Pancreas (tissue), 10 donors: Measurements from ENCODE around the gene HECTD2. TPM values are rescaled to one million over a fixed set of nuclear protein-coding genes. Genes with fewer than 3 reads are reported as not detected.
A peak's percentile ranks its signal among the peaks of the same experiment; 100 is the strongest.

ENCODE experiments used
- ATAC-seq, 4 donors: fragments of 200-7000 bp; cut with Tn5 transposase; one replicate each; pipeline versions ENCODE4 v1.8.0 to v1.9.1; 2020; ENCODE audit warnings: mild to moderate bottlenecking in 4 of 4, moderate library complexity in 4 of 4
- DNase-seq, 6 donors: peaks; one replicate each; pipeline ENCODE4 v3.0.0-alpha.2; 2020
- FAIRE-seq: peaks from 2 replicates; lab custom pipeline; 2012; peaks lifted over from hg19 to GRCh38; lab: Jason Lieb, UNC
- H3K27ac ChIP-seq, 4 donors: fragments of 200-600 bp; sonication (generic); 1 replicate in 3 of 4; 2 replicates in 1 of 4; pipeline versions ENCODE4 v1.5.0 to v1.8.0; 2020
- H3K27me3 ChIP-seq, 4 donors: fragments of 200-600 bp; one replicate each; pipeline ENCODE4 v1.8.0; 2021
- H3K36me3 ChIP-seq, 3 donors: fragments of 200-600 bp; sonication (generic) in 1 of 3; one replicate each; pipeline versions ENCODE4 v1.5.0 to v1.8.0; 2020 to 2021
- H3K4me1 ChIP-seq, 3 donors: fragments of 200-600 bp; one replicate each; pipeline ENCODE4 v1.8.0; 2021
- H3K4me3 ChIP-seq, 4 donors: fragments of 200-600 bp; sonication (generic) in 2 of 4; one replicate each; pipeline versions ENCODE4 v1.5.0 to v1.8.0; 2020 to 2021
- H3K9me3 ChIP-seq, 4 donors: fragments of 200-600 bp; one replicate each; pipeline ENCODE4 v1.8.0; 2021
- CTCF ChIP-seq, 4 donors: fragments of 200-600 bp; sonication (generic) in 3 of 4; IDR thresholded peaks; one replicate each; pipeline versions ENCODE4 v1.5.0 to v1.8.0; 2021; ENCODE audit warnings: antibody characterized with exemption in 4 of 4
- WGBS, 2 donors: extraction: QIAGEN DNeasy Blood & Tissue Kit; methylation state at CpG; one replicate each; pipeline ENCODE4 v1.1.7; 2013; 5-methylcytosine and 5-hydroxymethylcytosine counted together
- intact Hi-C, 3 donors: fragments of 100-400 bp; cut with DNase I; formaldehyde crosslinking; loops; one replicate each; pipeline versions ENCODE4 v1.11.1 to v1.14.2; 2022
- polyA plus RNA-seq, 2 donors: library from polyadenylated mRNA; stranded (reverse); fragments of 200-250 nt; gene quantifications; one replicate each; pipeline ENCODE4 v1.2.3, GENCODE V29; 2013
- total RNA-seq, 6 donors: library from RNA; stranded (reverse); fragmentation: NEBNext Ultra II Directional in 4 of 6; extraction: Animal tissue kit (Norgen Biotek cat#: 25700) in 4 of 6; gene quantifications; one replicate each; pipeline versions ENCODE4 v1.2.1 to v1.2.4, GENCODE V29; 2021 to 2023
- donor health status: healthy with polysubstance abuse.
- donor health status: DM: no; HTN: no; CAD: no; lungs with moderate emphysema.
- donor health status: DM: no; HTN: no; CAD: no.
- donor health status: control.
- donor health status: control.
- donor health status: Bipolar disorder and iron deficiency.
- donor health status: DM: yes; HTN: yes; CAD: no.
- donor health status: DM: no; HTN: no; CAD: no.
- donor health status: DM: no; HTN: no; CAD: no.
- donor health status: DM: yes; HTN: yes; CAD: no.

The HECTD2 gene
- total and polyA plus RNA-seq, 8 donors: 2.9 to 7.8 (median 4.8) TPM

- Histone ChIP-seq H3K27ac (peak overlapping the region in 1 of 4 donors; percentile 25), H3K9me3 (no peaks in the 10 kb centered on the region), H3K27me3 (no peaks in the 10 kb centered on the region), H3K36me3 (no peaks in the 10 kb centered on the region), H3K4me3 (no peak overlapping the region), H3K4me1 (peaks cover 16 to 29% (median 26%) of the 10 kb centered on the region in 3 donors)
- intact Hi-C loops: no loop called here
- WGBS, 2 donors: 86 to 87% methylated on average over 5 of the region's 5 CpGs
- no peak for DNase-seq
- no peak for TF ChIP-seq CTCF (IDR thresholded peaks at IDR 0.05)
- no peak for FAIRE-seq
- peak in 3 of 4 donors; percentile 36 to 73 (median 69) for ATAC-seq
Observed at GRCh38 chr10:91511549-91512330, 101.6 kb downstream of the HECTD2 start.

- Histone ChIP-seq H3K27me3 (no peaks in the 10 kb centered on the region), H3K9me3 (no peaks in the 10 kb centered on the region), H3K36me3 (no peaks in the 10 kb centered on the region), H3K27ac (peak overlapping the region in 1 of 4 donors; percentile 25), H3K4me3 (no peak overlapping the region), H3K4me1 (peaks cover 16 to 29% (median 26%) of the 10 kb centered on the region in 3 donors)
- TF ChIP-seq CTCF (IDR thresholded peaks at IDR 0.05): no peak
- no peak for DNase-seq
- intact Hi-C loops: no loop called here
- 26 to 29% methylated on average over 1 of the region's 1 CpG for WGBS, 2 donors
- ATAC-seq: peak in 2 of 4 donors; percentile 12 to 63
- no peak for FAIRE-seq
Observed at GRCh38 chr10:91512458-91512857, 102.3 kb downstream of the HECTD2 start.

GRCh38 chr10:91513598-91514424, 103.7 kb downstream of the HECTD2 start:
- no peak for TF ChIP-seq CTCF (IDR thresholded peaks at IDR 0.05)
- DNase-seq (no peak), ATAC-seq (peak; percentile 46 to 69 (median 62)), FAIRE-seq (no peak)
- intact Hi-C loops: no loop called here
- Histone ChIP-seq H3K4me1 (peaks cover 16 to 29% (median 26%) of the 10 kb centered on the region in 3 donors), H3K27ac (peak overlapping the region in 2 of 4 donors; percentile 38 to 65), H3K4me3 (no peak overlapping the region), H3K36me3 (no peaks in the 10 kb centered on the region), H3K9me3 (no peaks in the 10 kb centered on the region), H3K27me3 (no peaks in the 10 kb centered on the region)
- WGBS, 2 donors: 14 to 21% methylated on average over 2 of the region's 2 CpGs

GRCh38 chr10:91514787-91515186, 104.6 kb downstream of the HECTD2 start:
- H3K4me1 ChIP-seq: peaks cover 18 to 30% (median 29%) of the 10 kb centered on the region in 3 donors
- H3K27me3 ChIP-seq: no peaks in the 10 kb centered on the region
- no peak overlapping the region for H3K27ac ChIP-seq
- DNase-seq (no peak), FAIRE-seq (no peak), ATAC-seq (no peak)
- no peaks in the 10 kb centered on the region for H3K36me3 ChIP-seq
- 94% methylated on average over 1 of the region's 1 CpG for WGBS, 2 donors
- no peak overlapping the region for H3K4me3 ChIP-seq
- intact Hi-C loops: no loop called here
- no peaks in the 10 kb centered on the region for H3K9me3 ChIP-seq
- no peak for TF ChIP-seq CTCF (IDR thresholded peaks at IDR 0.05)
